WTC11 (cell line): ENCODE results near the gene RABGGTA. TPM values are rescaled to one million over a fixed set of nuclear protein-coding genes. Genes with fewer than 3 reads are reported as not detected.

ENCODE experiments used
- AFF4 ChIP-seq: sonication (generic); formaldehyde crosslinking; IDR thresholded peaks from 2 replicates; pipeline ENCODE4 v1.8.1; 2023; ENCODE audit warnings: mild to moderate bottlenecking, missing genetic modification reagents, borderline replicate concordance
- ATF1 ChIP-seq: sonication (generic); formaldehyde crosslinking; IDR thresholded peaks from 2 replicates; pipeline ENCODE4 v1.8.1; 2023; ENCODE audit warnings: mild to moderate bottlenecking, moderate library complexity, missing genetic modification reagents
- ATF3 ChIP-seq: sonication (generic); formaldehyde crosslinking; conservative IDR thresholded peaks from 2 replicates; pipeline ENCODE4 v1.8.1; 2022; ENCODE audit warnings: mild to moderate bottlenecking, missing genetic modification reagents
- CBFB ChIP-seq: sonication (generic); formaldehyde crosslinking; IDR thresholded peaks from 2 replicates; pipeline ENCODE4 v1.8.1; 2022; ENCODE audit warnings: mild to moderate bottlenecking, low read depth, missing genetic modification reagents
- CDX4 ChIP-seq: fragments of 250-450 bp; sonication (Bioruptor Pico); IDR thresholded peaks from 2 replicates; pipeline ENCODE4 v1.9.0; 2021; ENCODE audit warnings: moderate library complexity, mild to moderate bottlenecking, inconsistent platforms, borderline replicate concordance
- E2F4 ChIP-seq: sonication (generic); formaldehyde crosslinking; IDR thresholded peaks from 2 replicates; pipeline ENCODE4 v1.8.1; 2022; ENCODE audit warnings: low read depth, mild to moderate bottlenecking, moderate library complexity, missing genetic modification reagents, borderline replicate concordance
- ERG ChIP-seq: fragments of 250-450 bp; sonication (Bioruptor Pico); IDR thresholded peaks from 2 replicates; pipeline ENCODE4 v1.8.0; 2021; ENCODE audit warnings: mild to moderate bottlenecking
- ESRRA ChIP-seq: sonication (generic); formaldehyde crosslinking; IDR thresholded peaks from 2 replicates; pipeline ENCODE4 v1.8.1; 2022; ENCODE audit warnings: mild to moderate bottlenecking, missing genetic modification reagents, borderline replicate concordance
- FOXK1 ChIP-seq: sonication (generic); formaldehyde crosslinking; IDR thresholded peaks from 2 replicates; pipeline ENCODE4 v1.8.0; 2022; ENCODE audit warnings: mild to moderate bottlenecking, moderate library complexity, missing genetic modification reagents
- GTF2I ChIP-seq: fragments of 250-450 bp; sonication (Bioruptor Pico); conservative IDR thresholded peaks from 2 replicates; pipeline ENCODE4 v1.4.0; 2021; ENCODE audit warnings: mild to moderate bottlenecking
- KAT7 ChIP-seq: sonication (generic); formaldehyde crosslinking; IDR thresholded peaks from 2 replicates; pipeline ENCODE4 v1.8.1; 2023; ENCODE audit warnings: missing genetic modification reagents, mild to moderate bottlenecking, borderline replicate concordance
- MLX ChIP-seq: sonication (generic); formaldehyde crosslinking; IDR thresholded peaks from 2 replicates; pipeline ENCODE4 v1.8.1; 2023; ENCODE audit warnings: mild to moderate bottlenecking, missing genetic modification reagents, moderate library complexity
- NR3C1 ChIP-seq: sonication (generic); formaldehyde crosslinking; conservative IDR thresholded peaks from 2 replicates; pipeline ENCODE4 v1.8.1; 2023; ENCODE audit warnings: low read depth, mild to moderate bottlenecking, missing genetic modification reagents
- SMAD4 ChIP-seq: sonication (generic); formaldehyde crosslinking; IDR thresholded peaks from 2 replicates; pipeline ENCODE4 v1.8.0; 2022; ENCODE audit warnings: mild to moderate bottlenecking, missing genetic modification reagents
- SP1 ChIP-seq: sonication (generic); formaldehyde crosslinking; conservative IDR thresholded peaks from 2 replicates; pipeline ENCODE4 v1.8.1; 2022; ENCODE audit warnings: missing genetic modification reagents
- STAT6 ChIP-seq: sonication (generic); formaldehyde crosslinking; conservative IDR thresholded peaks from 2 replicates; pipeline ENCODE4 v1.8.1; 2023; ENCODE audit warnings: mild to moderate bottlenecking, low read depth, missing genetic modification reagents, moderate library complexity
- TCF7 ChIP-seq: sonication (generic); formaldehyde crosslinking; IDR thresholded peaks from 2 replicates; pipeline ENCODE4 v1.8.0; 2022; ENCODE audit warnings: mild to moderate bottlenecking, low read depth, missing genetic modification reagents, moderate library complexity
- USF1 ChIP-seq: sonication (generic); formaldehyde crosslinking; IDR thresholded peaks from 2 replicates; pipeline ENCODE4 v1.8.0; 2022; ENCODE audit warnings: mild to moderate bottlenecking, missing genetic modification reagents
- USF2 ChIP-seq: sonication (generic); formaldehyde crosslinking; IDR thresholded peaks from 2 replicates; pipeline ENCODE4 v1.8.1; 2023; ENCODE audit warnings: mild to moderate bottlenecking, missing genetic modification reagents, moderate library complexity
- ZNF396 ChIP-seq: fragments of 250-450 bp; sonication (Bioruptor Pico); IDR thresholded peaks from 2 replicates; pipeline ENCODE4 v1.8.0; 2021; ENCODE audit warnings: mild to moderate bottlenecking, moderate library complexity, borderline replicate concordance
- ZNF512 ChIP-seq: sonication (generic); formaldehyde crosslinking; IDR thresholded peaks from 2 replicates; pipeline ENCODE4 v1.8.1; 2022; ENCODE audit warnings: missing genetic modification reagents, borderline replicate concordance
- total RNA-seq: library from RNA; stranded (reverse); gene quantifications from 3 replicates; pipeline ENCODE4 v1.2.3, GENCODE V29; 2021

The RABGGTA gene
- total RNA-seq, 1 experiment from 2014 or later: 27.1 TPM

- TF ChIP-seq CDX4: no peak
- no peak for TF ChIP-seq CBFB (CRISPR knock-in tag)
- peak; percentile 58; the same call in 1 of the 2 replicates for TF ChIP-seq TCF7 (CRISPR knock-in tag)
- TF ChIP-seq NR3C1: no peak
- peak; percentile 76; the same call in 1 of the 2 replicates for TF ChIP-seq FOXK1
- no peak for TF ChIP-seq STAT6 (CRISPR knock-in tag)
- no peak for TF ChIP-seq MLX (CRISPR knock-in tag)
- no peak for TF ChIP-seq ERG (CRISPR knock-in tag)
- no peak for TF ChIP-seq E2F4 (CRISPR knock-in tag)
- TF ChIP-seq ATF3 (CRISPR knock-in tag): no peak
- no peak for TF ChIP-seq SP1 (CRISPR knock-in tag)
- TF ChIP-seq AFF4 (CRISPR knock-in tag): no peak
- no peak for TF ChIP-seq KAT7
- peak; percentile 88 for TF ChIP-seq USF1
- peak; percentile 79 for TF ChIP-seq USF2 (CRISPR knock-in tag)
- no peak for TF ChIP-seq ZNF512 (CRISPR knock-in tag)
- TF ChIP-seq ESRRA: no peak
- TF ChIP-seq ZNF396 (CRISPR knock-in tag): no peak
- TF ChIP-seq GTF2I (CRISPR knock-in tag): no peak
- TF ChIP-seq ATF1 (CRISPR knock-in tag): no peak
- TF ChIP-seq SMAD4 (CRISPR knock-in tag): peak; percentile 60; the same call in 1 of the 2 replicates
Observed at GRCh38 chr14:24315807-24316596, 44.6 kb upstream of the RABGGTA start (continued).
